GM23338 (cell line): ENCODE measurements around the gene DPYSL5. TPM values are rescaled to one million over a fixed set of nuclear protein-coding genes. Genes with fewer than 3 reads are reported as not detected.

Source experiments
- ATAC-seq: fragments of 200-7000 bp; cut with Tn5 transposase; 3 replicates; pipeline ENCODE4 v1.9.1; 2020
- DNase-seq: peaks from one replicate; pipeline ENCODE4 v3.0.0-alpha.2; 2015; ENCODE audit warnings: low spot score
- H2AFZ ChIP-seq: fragments of 200-600 bp; sonication (generic); 2 replicates; pipeline ENCODE4 v1.8.0; 2016; ENCODE audit warnings: antibody characterized with exemption, mild to moderate bottlenecking, moderate library complexity
- H3F3A ChIP-seq: fragments of 200-600 bp; sonication (generic); replicated peaks from 2 replicates; pipeline ENCODE4 v1.8.0; 2017; ENCODE audit warnings: antibody characterized with exemption, mixed run types, low read depth
- H3K27ac ChIP-seq: fragments of 200-600 bp; sonication (generic); 2 replicates; pipeline ENCODE4 v1.6.1; 2016; ENCODE audit warnings: low read depth
- H3K27me3 ChIP-seq: fragments of 200-600 bp; sonication (generic); 2 replicates; pipeline ENCODE4 v1.8.0; 2016; ENCODE audit warnings: mild to moderate bottlenecking, mixed run types, moderate library complexity; ENCODE audit not compliant: insufficient read depth
- H3K36me3 ChIP-seq: fragments of 200-600 bp; sonication (generic); 2 replicates; pipeline ENCODE4 v1.8.0; 2016; ENCODE audit warnings: mild to moderate bottlenecking; ENCODE audit not compliant: insufficient read depth
- H3K4me1 ChIP-seq: fragments of 200-600 bp; sonication (generic); 2 replicates; pipeline ENCODE4 v1.8.0; 2016; ENCODE audit warnings: mild to moderate bottlenecking, moderate library complexity; ENCODE audit not compliant: insufficient read depth
- H3K4me2 ChIP-seq: fragments of 200-600 bp; sonication (generic); 2 replicates; pipeline ENCODE4 v1.7.1; 2017; ENCODE audit warnings: mixed run types
- H3K4me3 ChIP-seq: fragments of 200-600 bp; sonication (generic); 2 replicates; pipeline ENCODE4 v1.6.1; 2016; ENCODE audit warnings: mixed run types
- H3K79me2 ChIP-seq: fragments of 200-600 bp; sonication (generic); replicated peaks from 2 replicates; pipeline ENCODE4 v1.8.0; 2017; ENCODE audit warnings: mild to moderate bottlenecking; ENCODE audit not compliant: insufficient read depth
- H3K9me2 ChIP-seq: fragments of 200-600 bp; sonication (generic); 2 replicates; pipeline ENCODE4 v1.8.0; 2017; ENCODE audit not compliant: insufficient read depth
- H4K20me1 ChIP-seq: fragments of 200-600 bp; sonication (generic); replicated peaks from 2 replicates; pipeline ENCODE4 v1.8.0; 2017; ENCODE audit warnings: mild to moderate bottlenecking; ENCODE audit not compliant: insufficient read depth
- H3K27ac Mint-ChIP-seq: 2 replicates; pipeline ENCODE4 v1.8.0; 2020; ENCODE audit warnings: inconsistent platforms, mild to moderate bottlenecking, moderate library complexity, mixed read lengths
- H3K27me3 Mint-ChIP-seq: 3 replicates; pipeline ENCODE4 v1.8.0; 2022; ENCODE audit warnings: low read depth, mild to moderate bottlenecking, moderate library complexity, mixed read lengths, inconsistent platforms; ENCODE audit not compliant: insufficient read depth, poor library complexity
- H3K36me3 Mint-ChIP-seq: 3 replicates; pipeline ENCODE4 v1.8.0; 2021; ENCODE audit warnings: low read depth, mild to moderate bottlenecking, inconsistent platforms, moderate library complexity, mixed read lengths
- H3K4me1 Mint-ChIP-seq: 3 replicates; pipeline ENCODE4 v1.8.0; 2020; ENCODE audit warnings: mild to moderate bottlenecking, inconsistent platforms, mixed read lengths
- H3K4me3 Mint-ChIP-seq: 3 replicates; pipeline ENCODE4 v1.8.0; 2021; ENCODE audit warnings: moderate library complexity, mild to moderate bottlenecking, inconsistent platforms, mixed read lengths
- H3K9me3 Mint-ChIP-seq: 3 replicates; pipeline ENCODE4 v1.8.0; 2020; ENCODE audit warnings: moderate library complexity, mild to moderate bottlenecking, inconsistent platforms, mixed read lengths
- CTCF ChIP-seq, 2 experiments: fragments of 200-600 bp in 1 of 2; sonication (generic) in 1 of 2; conservative IDR thresholded peaks; 2 replicates each; pipeline versions ENCODE4 v1.5.1 to v1.6.1; 2016 to 2017; ENCODE audit warnings: antibody characterized with exemption in 2 of 2, low read depth in 2 of 2, mild to moderate bottlenecking in 2 of 2, moderate library complexity in 1 of 2
- EZH2phosphoT487 ChIP-seq: fragments of 200-600 bp; sonication (generic); IDR thresholded peaks from one replicate; pipeline ENCODE4 v1.8.1; 2018; ENCODE audit warnings: antibody characterized with exemption; ENCODE audit not compliant: unreplicated experiment
- POLR2AphosphoS5 ChIP-seq: IDR thresholded peaks from 2 replicates; pipeline ENCODE4 v1.6.1; 2016; ENCODE audit warnings: antibody characterized with exemption, low read depth
- ZNF114 ChIP-seq: fragments of 250-450 bp; sonication (Bioruptor Pico); IDR thresholded peaks from 2 replicates; pipeline ENCODE4 v1.5.0; 2020; ENCODE audit warnings: mild to moderate bottlenecking, moderate library complexity
- ZNF462 ChIP-seq: fragments of 250-450 bp; sonication (Bioruptor Pico); IDR thresholded peaks from 2 replicates; pipeline ENCODE4 v1.5.0; 2020; ENCODE audit warnings: mild to moderate bottlenecking, moderate library complexity
- polyA plus RNA-seq: library from polyadenylated mRNA; unstranded; fragments of >200 nt; fragmentation: Nextera tagmentation; extraction: Ambion mirVana; gene quantifications from 2 replicates; pipeline ENCODE4 v1.2.1, GENCODE V29; 2016
- total RNA-seq: library from RNA; depleted of rRNA; stranded (reverse); fragments of >200 nt; shearing (Covaris generic); gene quantifications from 2 replicates; pipeline ENCODE4 v1.2.3, GENCODE V29; 2014
- TF ChIP-seq, protein P1 (sequence below): IDR thresholded peaks from 2 replicates; pipeline ENCODE4 v1.6.1; 2016; ENCODE audit warnings: antibody characterized with exemption

DPYSL5 gene
- total and polyA plus RNA-seq, 2 experiments from 2014 or later: 3.1 to 8.1 TPM

DNA sequence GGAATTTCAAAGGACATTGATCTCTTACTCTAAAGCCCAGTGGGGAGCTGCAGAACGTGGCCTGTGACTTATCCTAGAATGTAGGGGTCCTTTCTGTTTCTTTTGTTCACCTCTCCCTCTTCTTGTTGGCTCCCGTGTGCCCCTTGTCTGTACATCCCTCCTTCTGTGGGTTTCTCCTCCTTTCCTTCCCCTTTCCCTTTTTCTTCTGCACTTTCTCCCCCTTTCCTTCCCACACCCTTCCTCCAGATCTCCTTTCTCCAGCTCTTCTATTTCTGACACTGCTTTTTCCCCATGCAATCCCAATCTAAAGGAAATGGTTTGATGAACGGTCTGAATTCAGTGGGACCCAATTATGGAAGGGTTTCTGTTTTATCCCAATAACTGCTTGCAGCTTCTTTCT lies 87.1 kb downstream of the DPYSL5 start:
- no peak overlapping the region for H2AFZ ChIP-seq
- H4K20me1 ChIP-seq: no peaks in the 10 kb centered on the region
- H3F3A ChIP-seq: no peaks in the 10 kb centered on the region
- H3K9me2 ChIP-seq: no peaks in the 10 kb centered on the region
- no peaks in the 10 kb centered on the region for H3K79me2 ChIP-seq
- H3K27ac Mint-ChIP-seq: no peak overlapping the region
- no peaks in the 10 kb centered on the region for H3K4me1 ChIP-seq
- H3K27me3 Mint-ChIP-seq: peaks cover 5% of the 10 kb centered on the region
- H3K4me1 Mint-ChIP-seq: peaks cover 7% of the 10 kb centered on the region; the same call in 2 of the 3 replicates
- H3K27me3 ChIP-seq: no peaks in the 10 kb centered on the region
- no peak for TF ChIP-seq ZNF462
- H3K36me3 Mint-ChIP-seq: no peaks in the 10 kb centered on the region
- H3K4me2 ChIP-seq: no peak overlapping the region
- H3K9me3 Mint-ChIP-seq: no peaks in the 10 kb centered on the region
- H3K36me3 ChIP-seq: no peaks in the 10 kb centered on the region
- no peak for DNase-seq
- no peak overlapping the region for H3K4me3 ChIP-seq
- no peak overlapping the region for H3K27ac ChIP-seq
- no peak overlapping the region for H3K4me3 Mint-ChIP-seq
- no peak for ATAC-seq

- Histone ChIP-seq H3K4me2 (no peak overlapping the region), H3K9me2 (no peaks in the 10 kb centered on the region), H3K4me1 (no peaks in the 10 kb centered on the region), H3K27me3 (peaks cover under 1% of the 10 kb centered on the region; the same call in 1 of the 2 replicates), H3K4me3 (no peak overlapping the region), H3F3A (no peaks in the 10 kb centered on the region), H2AFZ (no peak overlapping the region), H3K36me3 (no peaks in the 10 kb centered on the region), H3K27ac (no peak overlapping the region), H4K20me1 (no peaks in the 10 kb centered on the region), H3K79me2 (no peaks in the 10 kb centered on the region)
- H3K27ac Mint-ChIP-seq: no peak overlapping the region
- peaks cover 5% of the 10 kb centered on the region for H3K27me3 Mint-ChIP-seq
- H3K9me3 Mint-ChIP-seq: no peaks in the 10 kb centered on the region
- H3K4me1 Mint-ChIP-seq: peaks cover 7% of the 10 kb centered on the region; the same call in 2 of the 3 replicates
- H3K4me3 Mint-ChIP-seq: no peak overlapping the region
- DNase-seq (no peak), ATAC-seq (no peak)
- no peaks in the 10 kb centered on the region for H3K36me3 Mint-ChIP-seq
- TF ChIP-seq, protein P1, sequence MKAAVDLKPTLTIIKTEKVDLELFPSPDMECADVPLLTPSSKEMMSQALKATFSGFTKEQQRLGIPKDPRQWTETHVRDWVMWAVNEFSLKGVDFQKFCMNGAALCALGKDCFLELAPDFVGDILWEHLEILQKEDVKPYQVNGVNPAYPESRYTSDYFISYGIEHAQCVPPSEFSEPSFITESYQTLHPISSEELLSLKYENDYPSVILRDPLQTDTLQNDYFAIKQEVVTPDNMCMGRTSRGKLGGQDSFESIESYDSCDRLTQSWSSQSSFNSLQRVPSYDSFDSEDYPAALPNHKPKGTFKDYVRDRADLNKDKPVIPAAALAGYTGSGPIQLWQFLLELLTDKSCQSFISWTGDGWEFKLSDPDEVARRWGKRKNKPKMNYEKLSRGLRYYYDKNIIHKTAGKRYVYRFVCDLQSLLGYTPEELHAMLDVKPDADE: no peak
- TF ChIP-seq EZH2phosphoT487 (no peak), CTCF (conservative IDR thresholded peaks at IDR 0.05; ENCODE audit: low read depth in 2 of 2) (no peak), POLR2AphosphoS5 (no peak), ZNF114 (no peak)
Measured at GRCh38 chr2:26936855-26937254, 88.9 kb downstream of the DPYSL5 start.
